Calu3 (cell line): Measurements from ENCODE around the gene LRRC8A. TPM values are rescaled to one million over a fixed set of nuclear protein-coding genes. Genes with fewer than 3 reads are reported as not detected.

Source experiments
- BruUV-seq: library from RNA; stranded (reverse); fragments of 400-500 nt; replicated peaks from 2 replicates; lab custom pipeline; 2021; lab: Mats Ljungman, UMichigan
- CTCF ChIA-PET: fragments of 300-600 bp; sonication (Branson Sonifier 250); formaldehyde crosslinking; loops from one replicate; lab custom pipeline; 2022; ENCODE audit warnings: antibody characterized with exemption; lab: Charles Lee
- DNase-seq: peaks from one replicate; pipeline ENCODE4 v3.0.0; 2022
- H3K27ac Mint-ChIP-seq: one replicate; pipeline ENCODE4 v1.8.0; 2022; ENCODE audit warnings: mixed read lengths; ENCODE audit not compliant: unreplicated experiment
- H3K27me3 Mint-ChIP-seq: one replicate; pipeline ENCODE4 v1.8.0; 2022; ENCODE audit warnings: mixed read lengths; ENCODE audit not compliant: unreplicated experiment
- H3K36me3 Mint-ChIP-seq: one replicate; pipeline ENCODE4 v1.8.0; 2022; ENCODE audit warnings: mild to moderate bottlenecking, moderate library complexity, mixed read lengths; ENCODE audit not compliant: insufficient read depth, unreplicated experiment
- H3K4me1 Mint-ChIP-seq: one replicate; pipeline ENCODE4 v1.8.0; 2022; ENCODE audit warnings: mild to moderate bottlenecking, low read depth, mixed read lengths; ENCODE audit not compliant: unreplicated experiment
- H3K4me3 Mint-ChIP-seq: one replicate; pipeline ENCODE4 v1.8.0; 2022; ENCODE audit warnings: mild to moderate bottlenecking, low read depth, moderate library complexity, mixed read lengths; ENCODE audit not compliant: unreplicated experiment
- H3K9me3 Mint-ChIP-seq: one replicate; pipeline ENCODE4 v1.8.0; 2022; ENCODE audit warnings: low read depth, mixed read lengths; ENCODE audit not compliant: unreplicated experiment
- CTCF ChIP-seq: fragments of 200-600 bp; IDR thresholded peaks from one replicate; pipeline ENCODE4 v1.8.0; 2022; ENCODE audit warnings: antibody characterized with exemption; ENCODE audit not compliant: unreplicated experiment
- intact Hi-C: fragments of 100-400 bp; cut with micrococcal nuclease; formaldehyde crosslinking; loops from one replicate; pipeline ENCODE4 v1.10.0; 2022; ENCODE audit not compliant: unreplicated experiment
- total RNA-seq: library from RNA; stranded (reverse); gene quantifications from 2 replicates; pipeline ENCODE4 v1.2.3, GENCODE V29; 2022

LRRC8A gene
- total RNA-seq, 1 experiment from 2014 or later = 29.9 TPM

DNA sequence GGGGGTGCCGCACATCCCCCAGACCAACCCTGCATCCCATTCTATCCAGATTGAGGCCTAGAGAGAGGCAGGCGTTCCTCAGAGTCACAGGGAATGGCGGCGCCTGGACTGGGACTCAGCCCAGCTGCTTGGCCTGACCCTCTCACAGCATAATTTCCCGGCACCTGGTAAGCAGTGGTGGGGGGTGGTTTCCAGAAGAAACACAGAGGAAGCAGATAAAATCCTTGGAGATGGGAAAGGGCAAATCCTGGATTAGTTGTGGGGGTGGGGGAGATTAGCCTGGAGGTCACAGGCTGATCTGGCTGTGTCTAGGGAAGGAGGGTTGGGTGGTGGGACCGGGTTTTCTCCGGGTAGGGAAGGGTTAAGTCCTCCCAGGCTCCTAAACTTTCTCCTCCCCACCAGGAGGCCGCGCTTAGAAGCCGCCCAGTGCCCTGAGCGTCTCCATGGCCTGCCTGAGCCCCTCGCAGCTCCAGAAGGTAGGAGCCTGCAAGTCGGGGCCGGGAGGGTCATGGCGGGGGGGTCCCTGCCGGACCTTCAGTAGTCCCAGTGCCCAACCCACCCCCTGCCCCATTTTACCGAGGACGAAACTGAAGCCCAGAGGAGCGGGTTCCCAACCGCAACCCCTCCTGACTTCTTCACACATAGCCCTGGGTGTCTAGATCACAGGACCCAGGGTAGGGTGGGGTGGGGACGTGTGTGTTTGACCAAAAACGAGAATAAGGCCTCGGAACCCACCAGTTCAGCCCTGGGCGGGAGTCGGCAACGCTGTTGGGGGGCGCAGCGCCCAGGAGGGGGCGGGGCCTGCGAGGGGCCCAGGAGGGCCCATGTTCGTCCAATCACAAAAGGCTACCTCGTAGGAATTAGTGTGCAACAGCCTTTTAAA, 40.2 kb downstream of the LRRC8A start:
- Mint-ChIP-seq H3K27me3 (no peaks in the 10 kb centered on the region), H3K27ac (no peak overlapping the region), H3K4me3 (no peak overlapping the region), H3K36me3 (peaks cover 14% of the 10 kb centered on the region), H3K4me1 (no peaks in the 10 kb centered on the region), H3K9me3 (no peaks in the 10 kb centered on the region)
- BruUV-seq = no TSS peak
- no peak for TF ChIP-seq CTCF
- CTCF ChIA-PET = interaction anchor here (0.6 kb wide), 1 partner anchor 78 kb away, joined by 3 read pairs; no protein-coding TSS in a partner anchor
- DNase-seq = no peak
- intact Hi-C loops = no loop called here

DNA sequence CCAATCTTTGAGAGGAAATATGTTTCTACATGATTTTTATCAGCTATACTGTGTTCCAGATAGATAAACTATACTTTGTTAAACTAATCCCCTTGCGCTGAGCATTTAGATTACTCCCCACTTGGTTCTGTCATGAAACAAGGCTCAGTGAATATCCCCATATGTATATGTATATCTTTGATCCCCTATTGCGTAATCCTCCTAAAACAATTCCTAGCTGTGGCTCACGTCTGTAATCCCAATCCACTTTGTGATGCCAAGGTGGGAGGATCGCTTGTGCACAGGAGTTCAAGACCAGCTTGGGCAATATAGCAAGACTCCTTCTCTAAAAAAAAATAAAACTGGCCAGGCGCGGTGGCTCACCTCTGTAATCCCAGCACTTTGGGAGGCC, 41.6 kb downstream of the LRRC8A start:
- intact Hi-C loops = no loop called here
- DNase-seq = no peak
- H3K4me1 Mint-ChIP-seq = peaks cover 7% of the 10 kb centered on the region
- no peaks in the 10 kb centered on the region for H3K9me3 Mint-ChIP-seq
- no peaks in the 10 kb centered on the region for H3K27me3 Mint-ChIP-seq
- no TSS peak for BruUV-seq
- no peak for TF ChIP-seq CTCF
- H3K4me3 Mint-ChIP-seq = no peak overlapping the region
- peaks cover 5% of the 10 kb centered on the region for H3K36me3 Mint-ChIP-seq
- CTCF ChIA-PET = interaction anchor here (1.0 kb wide), 1 partner anchor 11 kb away, joined by 4 read pairs; no protein-coding TSS in a partner anchor
- H3K27ac Mint-ChIP-seq = no peak overlapping the region

DNA sequence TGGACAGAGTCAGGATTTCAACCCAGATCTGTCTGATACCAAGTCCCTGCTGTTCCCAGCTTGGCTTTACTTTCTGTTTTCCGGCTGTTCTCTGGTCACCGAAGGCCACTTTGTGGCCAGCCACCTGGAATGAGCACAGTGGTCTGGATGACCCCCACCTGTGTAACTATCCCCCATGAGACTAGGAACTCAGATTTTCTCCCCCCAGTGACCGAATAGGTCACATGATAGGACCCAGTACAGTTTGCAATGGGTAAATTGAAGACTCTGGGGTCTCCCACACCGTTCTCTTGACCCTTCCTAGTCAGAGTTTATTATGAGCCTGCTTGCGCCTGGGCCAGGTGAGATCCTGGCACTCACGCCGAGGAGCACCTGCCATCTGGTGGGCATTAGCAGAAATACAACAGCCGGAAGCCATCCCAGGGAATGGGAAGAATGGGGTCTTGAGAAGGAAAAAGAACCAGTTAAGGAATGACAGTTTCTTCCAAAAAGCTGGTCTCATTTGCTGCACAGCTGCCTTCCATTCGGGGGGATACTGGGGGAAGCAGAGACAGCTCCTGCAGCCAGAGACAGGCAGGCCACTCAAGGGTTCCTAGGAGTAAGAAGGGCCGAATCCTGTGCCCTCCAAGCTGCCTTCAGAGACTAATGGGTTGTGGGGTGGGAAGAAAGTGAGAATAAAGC, 45.9 kb downstream of the LRRC8A start:
- Mint-ChIP-seq H3K27me3 (no peaks in the 10 kb centered on the region), H3K4me3 (no peak overlapping the region), H3K4me1 (peaks cover 7% of the 10 kb centered on the region), H3K27ac (peak overlapping the region; percentile 39), H3K36me3 (no peaks in the 10 kb centered on the region), H3K9me3 (no peaks in the 10 kb centered on the region)
- no TSS peak for BruUV-seq
- CTCF ChIA-PET = interaction anchor here (0.6 to 1.5 kb wide), 4 partner anchors 15 to 98 kb away, joined by 3 to 4 read pairs (median 4); partner anchors contain the start of gene SPOUT1
- intact Hi-C loops = loop anchor here (1.0 to 5.0 kb wide), 3 partner anchors 46 to 76 kb away; partner anchors contain the start of genes KYAT1 and LRRC8A
- peak; percentile 61 for DNase-seq
- TF ChIP-seq CTCF = peak; percentile 73

DNA sequence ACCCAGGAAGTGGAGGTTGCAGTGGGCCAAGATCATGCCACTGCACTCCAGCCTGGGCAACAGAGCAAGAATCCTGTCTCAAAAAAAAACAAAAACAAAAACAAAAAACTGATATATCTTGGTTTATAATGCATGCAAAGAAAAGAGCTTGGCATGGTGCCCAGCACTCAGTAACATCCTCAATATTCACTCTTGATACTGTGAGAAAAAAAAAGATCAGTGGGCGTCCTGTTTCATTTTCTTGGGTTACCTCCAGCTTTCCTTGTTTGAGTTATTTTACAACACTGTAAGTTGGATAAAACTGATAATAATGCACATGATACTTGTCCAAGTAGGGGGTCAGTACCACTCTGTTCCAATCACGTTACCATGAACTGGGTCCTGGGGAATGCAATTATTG, 46.7 kb downstream of the LRRC8A start:
- no peak overlapping the region for H3K27ac Mint-ChIP-seq

More for the DNA sequence above, 46.7 kb downstream of the LRRC8A start:
- CTCF ChIA-PET = interaction anchor here (0.6 to 1.5 kb wide), 3 partner anchors 65 to 99 kb away, joined by 3 to 4 read pairs (median 4); partner anchors contain the start of gene SPOUT1
- Mint-ChIP-seq H3K36me3 (no peaks in the 10 kb centered on the region), H3K4me1 (peaks cover 7% of the 10 kb centered on the region), H3K4me3 (no peak overlapping the region), H3K9me3 (no peaks in the 10 kb centered on the region), H3K27me3 (no peaks in the 10 kb centered on the region)
- no peak for TF ChIP-seq CTCF
- no TSS peak for BruUV-seq
- intact Hi-C loops = loop anchor here (1.0 to 5.0 kb wide), 3 partner anchors 46 to 76 kb away; partner anchors contain the start of genes KYAT1 and LRRC8A
- DNase-seq = no peak
